Endothelial cell of umbilical vein (primary cell): ENCODE data around the gene CPB1.

ENCODE experiments used
- EZH2 ChIP-seq: IDR thresholded peaks from 2 replicates; pipeline ENCODE4 v1.6.1; 2012; ENCODE audit warnings: borderline replicate concordance, low read depth, mild to moderate bottlenecking, moderate library complexity, low read length, inconsistent platforms; ENCODE audit not compliant: severe bottlenecking
- POLR2A ChIP-seq: IDR thresholded peaks from 2 replicates; pipeline ENCODE4 v1.6.1; 2012; ENCODE audit warnings: low read depth, mild to moderate bottlenecking, control low read depth, low read length
- TF ChIP-seq, protein P1 (sequence below), 2 donors: IDR thresholded peaks; 1 replicate in 1 of 2; 2 replicates in 1 of 2; pipeline ENCODE4 v1.5.1; 2011; ENCODE audit warnings: low read length in 2 of 2, mild to moderate bottlenecking in 2 of 2, moderate library complexity in 2 of 2, control low read depth in 1 of 2, inconsistent platforms in 1 of 2, low read depth in 1 of 2; ENCODE audit not compliant: insufficient read depth in 1 of 2; ENCODE audit errors: extremely low read depth in 1 of 2
- TF ChIP-seq, protein P2 (sequence below): IDR thresholded peaks from 2 replicates; pipeline ENCODE4 v1.6.1; 2011; ENCODE audit not compliant: insufficient read depth, insufficient read length

DNA sequence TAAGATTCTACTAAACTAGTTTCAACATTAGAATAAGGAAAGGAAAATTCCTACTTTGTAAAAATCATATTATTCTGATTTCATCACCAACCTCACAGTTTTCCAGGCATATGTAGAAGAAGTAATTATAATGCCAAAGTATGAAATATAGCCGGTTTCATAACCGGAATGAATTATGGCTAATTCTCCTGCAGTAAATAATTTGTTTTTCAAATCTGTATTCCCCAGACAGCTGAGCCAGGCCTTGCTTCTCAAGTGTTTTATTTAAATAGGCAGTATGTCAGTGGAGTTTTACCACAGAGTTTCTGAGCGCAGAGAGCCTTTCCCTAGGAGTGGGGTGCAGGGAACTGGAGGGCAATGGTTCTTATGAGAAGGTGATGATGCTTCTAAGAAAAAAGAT is 28.8 kb downstream of the CPB1 start:
- TF ChIP-seq, protein P1, sequence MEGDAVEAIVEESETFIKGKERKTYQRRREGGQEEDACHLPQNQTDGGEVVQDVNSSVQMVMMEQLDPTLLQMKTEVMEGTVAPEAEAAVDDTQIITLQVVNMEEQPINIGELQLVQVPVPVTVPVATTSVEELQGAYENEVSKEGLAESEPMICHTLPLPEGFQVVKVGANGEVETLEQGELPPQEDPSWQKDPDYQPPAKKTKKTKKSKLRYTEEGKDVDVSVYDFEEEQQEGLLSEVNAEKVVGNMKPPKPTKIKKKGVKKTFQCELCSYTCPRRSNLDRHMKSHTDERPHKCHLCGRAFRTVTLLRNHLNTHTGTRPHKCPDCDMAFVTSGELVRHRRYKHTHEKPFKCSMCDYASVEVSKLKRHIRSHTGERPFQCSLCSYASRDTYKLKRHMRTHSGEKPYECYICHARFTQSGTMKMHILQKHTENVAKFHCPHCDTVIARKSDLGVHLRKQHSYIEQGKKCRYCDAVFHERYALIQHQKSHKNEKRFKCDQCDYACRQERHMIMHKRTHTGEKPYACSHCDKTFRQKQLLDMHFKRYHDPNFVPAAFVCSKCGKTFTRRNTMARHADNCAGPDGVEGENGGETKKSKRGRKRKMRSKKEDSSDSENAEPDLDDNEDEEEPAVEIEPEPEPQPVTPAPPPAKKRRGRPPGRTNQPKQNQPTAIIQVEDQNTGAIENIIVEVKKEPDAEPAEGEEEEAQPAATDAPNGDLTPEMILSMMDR (IDR thresholded peaks at IDR 0.05; ENCODE audit: extremely low read depth in 1 of 2, insufficient read depth in 1 of 2, low read depth in 1 of 2, low read length in 2 of 2), result no peak
- TF ChIP-seq EZH2 (no peak), POLR2A (no peak)
- TF ChIP-seq, protein P2, sequence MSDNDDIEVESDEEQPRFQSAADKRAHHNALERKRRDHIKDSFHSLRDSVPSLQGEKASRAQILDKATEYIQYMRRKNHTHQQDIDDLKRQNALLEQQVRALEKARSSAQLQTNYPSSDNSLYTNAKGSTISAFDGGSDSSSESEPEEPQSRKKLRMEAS, result no peak
